Left ventricle myocardium inferior (tissue), 1 donor: Measurements from ENCODE around the gene IL9. TPM values are rescaled to one million over a fixed set of nuclear protein-coding genes. Genes with fewer than 3 reads are reported as not detected.

ENCODE experiments used
- DNase-seq: peaks from one replicate; pipeline ENCODE4 v3.0.0-alpha.2; 2020
- H3K27ac ChIP-seq: fragments of 200-600 bp; replicated peaks from 2 replicates; pipeline ENCODE4 v1.8.0; 2021
- H3K27me3 ChIP-seq: fragments of 200-600 bp; 2 replicates; pipeline ENCODE4 v1.8.0; 2021; ENCODE audit warnings: low read depth
- H3K36me3 ChIP-seq: fragments of 200-600 bp; 2 replicates; pipeline ENCODE4 v1.8.0; 2021
- H3K4me1 ChIP-seq: fragments of 200-600 bp; 2 replicates; pipeline ENCODE4 v1.8.0; 2021
- H3K4me3 ChIP-seq: fragments of 200-600 bp; 2 replicates; pipeline ENCODE4 v1.8.0; 2021; ENCODE audit warnings: mild to moderate bottlenecking, moderate library complexity
- H3K9me3 ChIP-seq: fragments of 200-600 bp; replicated peaks from 2 replicates; pipeline ENCODE4 v1.8.0; 2021
- CTCF ChIP-seq: fragments of 200-600 bp; IDR thresholded peaks from 2 replicates; pipeline ENCODE4 v1.8.0; 2021; ENCODE audit warnings: antibody characterized with exemption, mild to moderate bottlenecking, borderline replicate concordance
- intact Hi-C: fragments of 100-400 bp; cut with micrococcal nuclease; formaldehyde crosslinking; loops from one replicate; pipeline ENCODE4 v1.11.0; 2022
- total RNA-seq: library from RNA; stranded (reverse); fragmentation: NEBNext Ultra II Directional; extraction: Animal tissue kit (Norgen Biotek cat#: 25700); gene quantifications from one replicate; pipeline ENCODE4 v1.2.1, GENCODE V29; 2021
- donor health status: DM: no; HTN: yes; CAD: no; lungs with severe emphysema.

The IL9 gene
- total RNA-seq, 1 donor from 2014 or later = not detected

- H3K4me1 ChIP-seq = peaks cover 12% of the 10 kb centered on the region
- intact Hi-C loops = no loop called here
- no peak for DNase-seq
- H3K9me3 ChIP-seq = no peaks in the 10 kb centered on the region
- peaks cover 22% of the 10 kb centered on the region for H3K27me3 ChIP-seq
- H3K36me3 ChIP-seq = no peaks in the 10 kb centered on the region
- TF ChIP-seq CTCF = no peak
- no peak overlapping the region for H3K27ac ChIP-seq
- H3K4me3 ChIP-seq = no peak overlapping the region
Measured at GRCh38 chr5:135876146-135876545, 19.5 kb downstream of the IL9 start.

- Histone ChIP-seq H3K27me3 (peaks cover 16% of the 10 kb centered on the region), H3K36me3 (no peaks in the 10 kb centered on the region), H3K27ac (no peak overlapping the region), H3K4me1 (peaks cover 12% of the 10 kb centered on the region), H3K9me3 (no peaks in the 10 kb centered on the region), H3K4me3 (no peak overlapping the region)
- no peak for TF ChIP-seq CTCF
- DNase-seq = no peak
- intact Hi-C loops = no loop called here
Measured at GRCh38 chr5:135875567-135875966, 20.1 kb downstream of the IL9 start.

- Histone ChIP-seq H3K4me3 (no peak overlapping the region), H3K27me3 (peaks cover 10% of the 10 kb centered on the region), H3K36me3 (no peaks in the 10 kb centered on the region), H3K27ac (no peak overlapping the region), H3K9me3 (no peaks in the 10 kb centered on the region), H3K4me1 (peaks cover 12% of the 10 kb centered on the region)
- no peak for TF ChIP-seq CTCF
- intact Hi-C loops = no loop called here
- DNase-seq = no peak
Measured at GRCh38 chr5:135874461-135874860, 21.2 kb downstream of the IL9 start.

GRCh38 chr5:135873831-135874230 is 21.8 kb downstream of the IL9 start:
- no peak for DNase-seq
- intact Hi-C loops = no loop called here
- H3K27ac ChIP-seq = no peak overlapping the region
- H3K27me3 ChIP-seq = peaks cover 10% of the 10 kb centered on the region
- H3K36me3 ChIP-seq = no peaks in the 10 kb centered on the region
- H3K4me3 ChIP-seq = no peak overlapping the region
- no peaks in the 10 kb centered on the region for H3K9me3 ChIP-seq
- no peak for TF ChIP-seq CTCF
- peaks cover 12% of the 10 kb centered on the region for H3K4me1 ChIP-seq

GRCh38 chr5:135871268-135871915 is 24.2 kb downstream of the IL9 start:
- Histone ChIP-seq H3K27me3 (peaks cover 3% of the 10 kb centered on the region), H3K4me1 (no peaks in the 10 kb centered on the region), H3K36me3 (no peaks in the 10 kb centered on the region), H3K4me3 (no peak overlapping the region), H3K27ac (no peak overlapping the region), H3K9me3 (no peaks in the 10 kb centered on the region)
- no peak for DNase-seq
- TF ChIP-seq CTCF = no peak
- intact Hi-C loops = no loop called here

GRCh38 chr5:135869935-135870334 is 25.7 kb downstream of the IL9 start:
- no peak overlapping the region for H3K27ac ChIP-seq
- no peaks in the 10 kb centered on the region for H3K36me3 ChIP-seq
- H3K27me3 ChIP-seq = peaks cover 3% of the 10 kb centered on the region
- intact Hi-C loops = no loop called here
- H3K4me1 ChIP-seq = peaks cover 4% of the 10 kb centered on the region
- no peak for TF ChIP-seq CTCF
- no peaks in the 10 kb centered on the region for H3K9me3 ChIP-seq
- no peak overlapping the region for H3K4me3 ChIP-seq
- DNase-seq = no peak
